Fibroblast of pulmonary artery (primary cell): ENCODE measurements around the gene C1QL1.

ENCODE experiments used
- DNase-seq: peaks from one replicate; pipeline ENCODE4 v3.0.0-alpha.2; 2010; ENCODE audit warnings: low read depth
- H3K4me3 ChIP-seq: replicated peaks from 2 replicates; pipeline ENCODE4 v1.5.1; 2011; ENCODE audit warnings: low read depth, mild to moderate bottlenecking, control low read depth, low read length, moderate library complexity
- TF ChIP-seq, protein P1 (sequence below): IDR thresholded peaks from 2 replicates; pipeline ENCODE4 v1.5.1; 2011; ENCODE audit warnings: mild to moderate bottlenecking, control low read depth, low read length, inconsistent platforms; ENCODE audit errors: missing control alignments

C1QL1 gene

DNA sequence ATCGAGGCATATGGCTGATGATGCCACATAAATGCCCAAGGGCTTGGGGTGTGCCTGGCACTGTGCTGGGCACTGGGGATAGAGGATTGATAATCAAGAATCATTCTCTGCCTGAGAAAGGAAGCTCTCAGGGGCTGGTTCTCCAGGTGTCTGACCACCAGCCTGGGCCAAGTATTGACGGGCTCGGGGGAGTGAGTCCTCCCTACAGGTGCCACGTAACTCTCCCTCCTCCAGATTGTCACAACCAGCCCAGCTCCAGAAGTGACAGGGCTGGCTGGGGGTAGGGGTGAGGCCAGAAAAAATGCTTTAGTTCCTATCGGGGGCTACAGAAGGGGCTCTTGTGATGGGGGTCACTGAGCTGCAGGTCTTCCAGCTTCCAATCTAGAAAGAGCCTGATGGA is 10.7 kb upstream of the C1QL1 start:
- DNase-seq, result no peak
- TF ChIP-seq, protein P1, sequence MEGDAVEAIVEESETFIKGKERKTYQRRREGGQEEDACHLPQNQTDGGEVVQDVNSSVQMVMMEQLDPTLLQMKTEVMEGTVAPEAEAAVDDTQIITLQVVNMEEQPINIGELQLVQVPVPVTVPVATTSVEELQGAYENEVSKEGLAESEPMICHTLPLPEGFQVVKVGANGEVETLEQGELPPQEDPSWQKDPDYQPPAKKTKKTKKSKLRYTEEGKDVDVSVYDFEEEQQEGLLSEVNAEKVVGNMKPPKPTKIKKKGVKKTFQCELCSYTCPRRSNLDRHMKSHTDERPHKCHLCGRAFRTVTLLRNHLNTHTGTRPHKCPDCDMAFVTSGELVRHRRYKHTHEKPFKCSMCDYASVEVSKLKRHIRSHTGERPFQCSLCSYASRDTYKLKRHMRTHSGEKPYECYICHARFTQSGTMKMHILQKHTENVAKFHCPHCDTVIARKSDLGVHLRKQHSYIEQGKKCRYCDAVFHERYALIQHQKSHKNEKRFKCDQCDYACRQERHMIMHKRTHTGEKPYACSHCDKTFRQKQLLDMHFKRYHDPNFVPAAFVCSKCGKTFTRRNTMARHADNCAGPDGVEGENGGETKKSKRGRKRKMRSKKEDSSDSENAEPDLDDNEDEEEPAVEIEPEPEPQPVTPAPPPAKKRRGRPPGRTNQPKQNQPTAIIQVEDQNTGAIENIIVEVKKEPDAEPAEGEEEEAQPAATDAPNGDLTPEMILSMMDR, result no peak
- H3K4me3 ChIP-seq, result no peak overlapping the region

DNA sequence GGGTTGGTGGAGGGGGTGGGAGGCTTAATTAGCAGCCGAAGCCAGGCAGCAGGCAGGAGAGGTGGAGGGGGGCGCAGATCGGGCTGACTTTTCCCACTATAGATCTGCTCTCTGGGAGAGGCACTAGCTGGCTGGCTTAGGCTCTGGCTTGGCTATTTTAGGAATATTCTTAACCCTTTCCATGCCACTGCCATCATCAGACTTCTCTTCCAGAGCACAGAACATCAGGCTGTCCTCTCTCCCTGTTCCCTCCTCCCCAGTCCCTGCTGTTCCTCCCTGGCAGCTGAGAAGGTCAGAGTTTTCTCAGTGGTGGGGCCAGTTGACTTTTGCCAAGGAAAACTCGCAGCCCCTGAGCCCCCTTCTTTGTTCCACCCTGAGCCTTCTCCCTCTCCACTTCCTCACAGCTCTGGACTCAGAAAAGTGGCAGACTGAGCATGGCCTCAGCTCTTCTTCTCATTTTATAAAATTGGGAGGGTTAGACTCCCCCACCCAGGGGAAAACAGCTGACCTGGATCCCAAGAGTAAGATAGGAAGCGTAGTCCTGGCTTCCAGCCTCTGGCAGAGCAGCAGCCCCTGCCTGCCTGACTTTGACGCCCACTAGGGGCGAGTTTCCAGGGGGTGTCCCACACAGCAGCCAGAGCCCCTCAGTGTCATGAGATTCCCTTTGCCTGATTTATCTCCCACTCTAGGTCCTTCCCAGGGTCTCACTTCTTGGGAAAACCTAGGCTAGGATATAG is 9.9 kb upstream of the C1QL1 start:
- H3K4me3 ChIP-seq, result no peak overlapping the region
- TF ChIP-seq, protein P1, result no peak
- DNase-seq, result no peak

DNA sequence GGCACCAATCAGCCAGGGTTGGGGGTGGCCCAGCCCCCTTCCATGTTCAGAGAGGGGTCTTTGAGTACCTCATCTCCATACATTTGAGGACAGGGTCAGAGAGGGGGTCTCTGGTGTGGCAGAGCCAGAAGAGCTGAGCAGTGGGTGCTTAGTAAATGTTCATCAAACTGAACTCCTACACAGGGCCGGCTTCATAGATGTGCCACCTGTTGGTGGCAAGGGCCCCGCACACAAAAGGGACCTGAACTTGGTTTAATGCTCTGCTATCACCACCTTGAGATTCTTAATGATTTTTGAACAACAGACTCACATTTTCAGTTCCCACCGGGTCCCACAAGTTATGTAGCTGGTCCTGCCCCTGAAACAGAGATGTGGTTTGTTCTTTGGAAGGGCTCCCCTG is 9.0 kb upstream of the C1QL1 start:
- TF ChIP-seq, protein P1, result no peak
- H3K4me3 ChIP-seq, result no peak overlapping the region

DNA sequence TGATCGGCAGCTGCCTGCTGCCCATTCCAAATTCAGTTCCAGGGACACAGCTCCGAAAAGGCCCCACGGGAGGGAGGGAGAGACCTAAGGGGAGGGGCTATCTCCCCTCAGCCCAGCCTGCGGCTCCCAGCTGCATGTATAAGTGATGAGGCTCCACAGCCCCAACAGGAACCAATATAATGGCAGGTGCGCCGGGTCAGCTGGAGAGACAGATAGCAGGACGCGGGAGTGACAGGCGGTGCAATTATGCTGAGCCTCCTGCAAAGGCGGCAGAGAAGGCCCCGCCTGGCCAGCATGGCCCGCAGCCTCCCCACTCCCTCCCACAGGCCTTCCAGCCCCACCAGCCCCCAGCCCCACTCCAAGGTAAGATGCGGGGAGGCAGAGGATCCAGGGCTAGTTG is 8.1 kb upstream of the C1QL1 start:
- TF ChIP-seq, protein P1, result no peak
- H3K4me3 ChIP-seq, result no peak overlapping the region
- no peak for DNase-seq

More for the DNA sequence above, 9.0 kb upstream of the C1QL1 start:
- no peak for DNase-seq

DNA sequence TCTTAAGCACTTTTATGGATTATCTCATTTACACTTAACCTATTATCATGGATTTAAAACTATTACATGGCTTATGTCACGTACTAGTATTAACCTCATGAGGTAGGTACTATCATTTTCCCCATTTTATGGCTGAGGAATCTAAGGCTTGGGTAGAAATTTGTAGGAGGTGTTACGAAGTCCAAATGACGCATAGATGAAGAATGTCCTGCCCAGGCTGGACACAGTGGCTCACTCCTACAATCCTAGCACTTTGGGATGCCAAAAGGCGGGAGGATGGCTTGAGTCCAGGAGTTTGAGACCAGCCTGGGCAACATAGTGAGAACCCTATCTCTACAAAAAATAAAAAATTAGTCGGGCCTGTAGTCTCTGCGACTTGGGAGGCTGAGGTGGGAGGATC is 4.8 kb upstream of the C1QL1 start:
- TF ChIP-seq, protein P1, result no peak
- no peak overlapping the region for H3K4me3 ChIP-seq
- DNase-seq, result peak; percentile 56

DNA sequence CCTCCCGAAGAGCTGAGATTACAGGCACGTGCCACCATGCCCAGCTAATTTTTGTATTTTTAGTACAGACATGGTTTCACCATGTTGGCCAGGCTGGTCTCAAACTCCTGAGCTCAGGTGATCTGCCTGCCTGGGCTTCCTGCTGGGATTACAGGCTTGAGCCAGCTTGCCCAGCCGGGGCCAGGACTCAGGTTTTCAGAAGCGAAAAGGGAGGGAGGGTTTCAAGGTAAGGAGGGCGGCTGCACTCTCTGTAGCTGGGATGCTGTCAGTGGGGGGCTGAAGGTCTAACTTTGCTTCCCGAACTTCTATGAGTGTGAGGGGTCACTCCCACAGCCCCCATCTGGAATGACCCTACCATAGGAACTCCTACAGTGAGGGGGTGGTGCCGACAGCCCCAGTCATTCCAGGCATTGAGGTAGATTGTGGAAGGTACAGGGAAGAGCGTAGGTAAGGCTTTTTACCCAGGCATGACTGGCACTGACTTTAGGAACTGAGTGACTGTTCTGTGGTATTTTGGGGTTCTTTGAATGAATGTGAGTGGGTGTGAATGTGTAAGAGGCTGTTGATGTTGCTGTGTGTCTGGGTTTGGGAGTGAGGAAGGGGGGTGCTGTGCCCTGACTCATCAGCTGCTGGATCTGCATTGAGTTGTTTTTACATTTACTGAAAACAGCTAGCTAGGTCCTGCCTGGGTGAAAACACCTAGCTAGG is 3.8 kb upstream of the C1QL1 start:
- TF ChIP-seq, protein P1, result no peak
- no peak for DNase-seq
- no peak overlapping the region for H3K4me3 ChIP-seq
